Inflammatory macrophage (primary cell): ENCODE data around the gene B3GALNT2.
A peak's percentile ranks its signal among the peaks of the same experiment; 100 is the strongest.

Experiments
- DNase-seq, 2 donors: peaks; one replicate each; pipeline ENCODE4 v3.0.0-alpha.2; 2020 to 2022

B3GALNT2 gene

GRCh38 chr1:235450886-235451483 is 53.3 kb downstream of the B3GALNT2 start:
- no peak for DNase-seq

GRCh38 chr1:235450433-235450832 is 53.8 kb downstream of the B3GALNT2 start:
- DNase-seq, result no peak

GRCh38 chr1:235448616-235449015 is 55.6 kb downstream of the B3GALNT2 start:
- no peak for DNase-seq

GRCh38 chr1:235442788-235443429 is 61.3 kb downstream of the B3GALNT2 start:
- DNase-seq, result no peak

- no peak for DNase-seq
These were observed 63.0 kb downstream of the B3GALNT2 start for GRCh38 chr1:235441159-235441685.

GRCh38 chr1:235434001-235434400 is 70.3 kb downstream of the B3GALNT2 start:
- no peak for DNase-seq

- DNase-seq, result no peak
These were observed 73.3 kb downstream of the B3GALNT2 start for GRCh38 chr1:235430991-235431390.

- no peak for DNase-seq
These were observed 75.1 kb downstream of the B3GALNT2 start for GRCh38 chr1:235429143-235429542.

GRCh38 chr1:235427447-235427846 is 76.8 kb downstream of the B3GALNT2 start:
- no peak for DNase-seq

GRCh38 chr1:235426680-235427079 is 77.6 kb downstream of the B3GALNT2 start:
- no peak for DNase-seq

- no peak for DNase-seq
These were observed 78.1 kb downstream of the B3GALNT2 start for GRCh38 chr1:235426143-235426542.

GRCh38 chr1:235425357-235425756 is 78.9 kb downstream of the B3GALNT2 start:
- DNase-seq, result no peak

- DNase-seq, result no peak
These were observed 80.2 kb downstream of the B3GALNT2 start for GRCh38 chr1:235424092-235424491.

GRCh38 chr1:235423214-235423652 is 81.0 kb downstream of the B3GALNT2 start:
- DNase-seq, result no peak

GRCh38 chr1:235421751-235422150 is 82.5 kb downstream of the B3GALNT2 start:
- no peak for DNase-seq

- DNase-seq, result peak; percentile 58 to 77
These were observed 87.1 kb downstream of the B3GALNT2 start for GRCh38 chr1:235417086-235417697.

GRCh38 chr1:235416662-235417049 is 87.6 kb downstream of the B3GALNT2 start:
- no peak for DNase-seq

GRCh38 chr1:235415008-235415904 is 89.0 kb downstream of the B3GALNT2 start:
- peak; percentile 68 to 75 for DNase-seq

GRCh38 chr1:235411489-235412486 is 92.5 kb downstream of the B3GALNT2 start:
- DNase-seq, result no peak

GRCh38 chr1:235410467-235410866 is 93.8 kb downstream of the B3GALNT2 start:
- no peak for DNase-seq

GRCh38 chr1:235409042-235409820 is 95.0 kb downstream of the B3GALNT2 start:
- no peak for DNase-seq
